Testis (tissue), 2 donors: ENCODE measurements around the gene IFT25.

Experiments used
- CTCF ChIP-seq, 3 experiments: fragments of 450-650 bp in 2 of 3; fragments of 200-600 bp in 1 of 3; sonication (generic) in 1 of 3; IDR thresholded peaks; one replicate each; pipeline ENCODE4 v1.5.1; 2016 to 2019; ENCODE audit warnings: antibody characterized with exemption in 3 of 3, mild to moderate bottlenecking in 2 of 3, moderate library complexity in 1 of 3
- POLR2A ChIP-seq: fragments of 450-650 bp; IDR thresholded peaks from one replicate; pipeline ENCODE4 v1.6.1; 2017; ENCODE audit warnings: antibody characterized with exemption, mild to moderate bottlenecking, moderate library complexity

- TF ChIP-seq CTCF (IDR thresholded peaks at IDR 0.05) (no peak), POLR2A (no peak)
Observed at GRCh38 chr1:53894644-53895043, 50.9 kb downstream of the IFT25 start.
